HG03103 (cell line): Measurements from ENCODE around the gene TLE3.

Experiments used
- ATAC-seq: cut with Tn5 transposase; IDR thresholded peaks from one replicate; pipeline ENCODE4 v1.9.1; 2021; ENCODE audit warnings: low read depth; ENCODE audit not compliant: unreplicated experiment

TLE3 gene

DNA sequence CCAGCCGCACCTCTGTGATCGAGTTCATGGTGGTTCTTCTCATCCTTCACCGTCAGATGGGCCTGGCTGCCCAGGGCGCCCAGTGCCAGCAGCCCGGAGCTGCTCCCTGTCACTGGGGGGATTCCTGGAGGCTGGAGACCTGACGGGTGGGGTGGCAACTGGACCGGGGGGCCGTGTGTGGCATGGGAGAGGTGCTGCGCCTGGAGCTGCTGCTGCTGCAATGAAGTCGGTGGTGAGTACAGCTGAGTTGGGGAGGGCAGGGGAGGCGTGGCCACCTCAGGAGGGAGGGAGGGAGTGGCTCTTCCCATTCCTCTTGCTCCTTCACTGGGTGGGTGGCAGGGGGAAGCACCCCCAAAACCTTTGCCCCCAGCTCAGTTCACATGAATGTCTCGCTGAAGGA, 31.7 kb downstream of the TLE3 start:
- ATAC-seq: no peak

DNA sequence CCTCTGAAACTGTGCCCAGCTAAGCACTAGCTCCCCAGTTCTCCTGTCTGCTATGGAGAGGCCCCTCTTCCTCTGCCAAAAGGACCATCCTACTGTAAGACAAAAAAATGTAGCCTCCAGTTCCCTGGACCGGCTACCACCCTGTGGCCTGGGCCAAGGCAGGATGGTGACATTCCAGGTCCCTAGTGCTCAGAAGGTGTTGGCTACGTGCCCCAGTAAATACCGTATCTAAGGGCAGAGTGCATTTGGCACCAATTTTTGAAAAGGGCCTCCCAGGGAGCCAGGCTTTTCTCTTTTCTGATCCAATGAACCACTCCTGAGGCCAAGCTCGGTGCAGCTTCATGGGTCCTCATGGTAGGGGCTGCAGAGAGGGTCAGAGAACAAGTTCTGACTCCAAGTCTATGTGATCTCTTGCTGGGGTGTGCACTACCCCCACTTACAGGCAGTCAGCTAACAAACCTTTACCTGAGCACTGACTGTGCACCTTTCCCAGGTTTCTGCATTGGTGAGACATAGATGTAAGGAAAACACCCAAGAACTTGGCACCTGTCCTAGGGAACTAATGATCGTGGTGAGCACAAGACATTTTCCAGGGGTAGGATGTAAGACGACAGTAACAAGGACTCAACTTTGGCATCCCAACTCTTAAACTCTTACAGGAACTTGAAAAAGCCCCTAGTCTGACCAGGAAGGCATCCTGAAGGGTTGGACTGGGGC, 32.6 kb downstream of the TLE3 start:
- no peak for ATAC-seq

- ATAC-seq: no peak
Measured at GRCh38 chr15:70064441-70064840, 33.3 kb downstream of the TLE3 start.

- ATAC-seq: no peak
Measured at GRCh38 chr15:70063980-70064379, 33.7 kb downstream of the TLE3 start.

DNA sequence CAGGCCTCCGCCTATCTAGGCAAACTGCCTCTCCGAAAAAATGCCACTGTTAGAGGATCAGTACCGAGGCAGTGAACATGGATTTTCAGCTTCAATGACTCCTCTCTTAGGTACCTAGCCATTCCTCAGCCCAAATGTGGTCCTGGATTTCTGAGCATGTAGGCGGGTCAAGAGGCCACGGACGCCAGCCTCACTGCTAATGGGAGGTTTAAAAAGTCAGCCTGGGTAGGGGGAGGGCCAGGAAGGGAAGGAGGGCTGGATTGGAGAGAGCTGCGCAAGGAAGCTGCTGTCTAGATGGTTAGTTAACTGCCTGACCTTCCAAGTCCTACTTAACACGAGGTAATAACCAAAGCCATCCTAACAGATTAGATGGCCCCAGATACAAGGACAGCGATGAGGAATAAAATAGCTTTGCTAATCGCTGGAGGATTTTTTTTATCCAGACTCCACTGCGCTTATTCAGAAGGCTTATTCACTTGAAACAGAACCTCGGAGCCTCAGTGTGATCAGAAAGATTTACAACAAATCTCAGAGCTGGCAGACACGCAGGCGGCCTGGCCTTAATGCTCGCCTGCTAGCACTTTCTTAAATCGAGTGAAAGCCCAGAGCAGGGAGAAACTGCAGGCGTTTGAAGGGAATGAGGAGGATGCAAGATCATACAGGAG, 34.3 kb downstream of the TLE3 start:
- ATAC-seq: no peak

- no peak for ATAC-seq
Measured at GRCh38 chr15:70062321-70062956, 35.3 kb downstream of the TLE3 start.

DNA sequence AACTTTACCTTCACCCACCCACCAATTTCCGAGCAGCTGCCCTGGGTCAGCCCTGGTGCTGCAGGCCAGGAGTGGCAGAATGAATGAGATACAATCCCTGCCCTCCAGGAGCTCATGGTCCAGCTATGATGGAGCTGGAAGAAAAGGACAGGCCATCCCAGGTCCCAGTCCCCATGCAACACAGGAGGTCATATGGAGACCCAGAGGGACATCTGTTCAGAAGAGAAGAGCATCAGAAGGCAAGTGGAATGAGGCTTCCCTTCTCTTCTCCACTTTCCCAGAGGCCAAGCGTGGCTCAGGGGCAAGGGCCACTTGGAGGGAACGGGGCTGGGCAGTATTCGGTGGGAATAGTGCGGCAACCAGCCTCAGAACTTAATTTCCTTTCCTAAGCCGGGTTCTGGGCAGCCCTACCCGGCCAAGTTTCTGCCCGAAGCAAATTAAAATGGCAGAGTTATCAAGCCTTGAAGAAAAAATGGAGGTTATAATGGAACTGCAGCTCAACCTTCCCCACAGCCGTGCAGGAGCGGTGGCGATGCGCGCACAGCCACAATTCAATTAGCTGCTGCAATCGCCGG, 35.9 kb downstream of the TLE3 start:
- no peak for ATAC-seq

DNA sequence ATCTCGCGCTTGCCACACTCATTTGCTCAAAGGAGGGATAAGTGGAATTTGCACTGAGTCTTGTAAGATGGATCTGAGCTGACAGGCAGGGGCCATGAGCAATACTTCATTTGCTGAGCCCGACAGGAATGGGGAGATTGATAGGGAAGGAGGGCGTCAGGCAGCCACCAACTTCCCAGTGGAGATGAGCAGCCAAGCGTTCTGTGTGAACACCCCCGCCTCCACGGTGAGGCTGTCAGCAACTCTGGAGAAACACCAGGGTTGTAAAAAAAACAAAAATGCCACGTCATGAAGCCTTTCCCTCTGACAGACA, 36.8 kb downstream of the TLE3 start:
- ATAC-seq: no peak

- ATAC-seq: no peak
Measured at GRCh38 chr15:70060214-70060992, 37.3 kb downstream of the TLE3 start.

DNA sequence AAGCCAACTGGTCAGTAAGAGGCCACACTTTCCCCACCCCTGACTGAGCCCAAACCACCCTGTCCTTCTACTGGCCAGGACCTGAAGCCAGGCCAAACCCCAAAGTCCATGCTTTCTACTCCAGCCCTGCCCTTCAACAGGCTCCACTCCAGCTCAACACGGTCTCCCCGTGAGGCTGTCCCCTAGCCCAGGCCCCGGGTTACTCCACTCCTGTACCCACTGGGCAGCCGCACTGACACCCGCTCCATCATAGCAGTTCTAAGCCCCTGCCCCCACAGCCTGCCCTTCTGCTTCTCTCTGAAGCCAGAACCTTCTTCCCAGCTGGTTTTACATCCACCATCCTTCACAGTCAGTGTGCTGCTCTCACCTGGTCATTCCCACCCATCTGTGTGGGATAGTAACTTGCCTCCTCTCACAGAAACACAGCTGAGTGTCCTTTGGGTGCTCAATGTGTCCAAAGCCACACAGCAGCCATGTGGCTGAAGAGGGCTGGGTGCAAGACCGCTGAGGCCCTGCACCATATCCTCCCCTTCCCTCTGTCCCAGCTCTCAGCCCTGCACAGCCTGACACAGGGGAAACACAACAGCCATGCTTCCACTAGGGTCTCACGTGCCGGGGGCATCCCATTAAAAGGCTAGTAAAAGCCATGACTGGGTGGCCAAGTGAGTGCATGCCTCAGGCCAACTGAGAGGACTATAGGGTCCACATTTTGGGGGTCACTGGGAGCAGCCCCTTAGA, 38.1 kb downstream of the TLE3 start:
- ATAC-seq: no peak

DNA sequence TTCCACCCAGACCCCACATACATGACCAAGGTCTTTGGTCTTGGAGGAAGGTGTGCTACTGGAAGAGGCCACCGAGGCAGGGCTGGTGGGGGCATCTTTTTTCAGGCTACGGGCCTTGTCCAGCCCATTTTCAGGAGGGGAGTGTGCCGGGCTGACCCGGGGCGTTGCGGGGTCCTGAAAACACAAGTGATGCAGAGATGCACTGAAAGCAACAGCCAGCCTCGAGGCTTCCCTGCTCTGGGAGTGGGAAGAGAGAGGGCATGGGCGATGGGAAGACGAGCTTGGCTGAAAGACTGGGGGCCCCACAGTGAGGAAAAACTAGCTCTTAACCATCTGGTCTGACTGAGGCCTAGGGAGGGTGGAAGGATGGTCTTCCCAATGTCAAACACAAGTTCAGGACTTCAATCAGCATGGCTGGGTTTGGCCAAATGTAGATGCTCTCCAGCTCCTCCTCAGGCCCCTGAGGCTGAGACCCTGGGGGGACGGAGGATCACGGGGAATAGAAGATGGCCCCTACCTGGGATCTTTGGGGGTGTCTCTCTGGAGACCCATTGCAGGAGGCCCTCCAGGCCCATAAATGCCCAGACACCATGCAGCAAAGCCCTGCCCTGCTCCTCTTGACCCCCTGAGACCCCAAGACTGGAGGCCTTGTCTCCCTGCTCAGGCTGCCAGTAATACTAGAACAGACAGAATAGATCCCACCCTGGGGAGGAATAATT, 38.9 kb downstream of the TLE3 start:
- no peak for ATAC-seq

GRCh38 chr15:70057931-70058641, 39.6 kb downstream of the TLE3 start:
- no peak for ATAC-seq

GRCh38 chr15:70056091-70056680, 41.5 kb downstream of the TLE3 start:
- no peak for ATAC-seq

DNA sequence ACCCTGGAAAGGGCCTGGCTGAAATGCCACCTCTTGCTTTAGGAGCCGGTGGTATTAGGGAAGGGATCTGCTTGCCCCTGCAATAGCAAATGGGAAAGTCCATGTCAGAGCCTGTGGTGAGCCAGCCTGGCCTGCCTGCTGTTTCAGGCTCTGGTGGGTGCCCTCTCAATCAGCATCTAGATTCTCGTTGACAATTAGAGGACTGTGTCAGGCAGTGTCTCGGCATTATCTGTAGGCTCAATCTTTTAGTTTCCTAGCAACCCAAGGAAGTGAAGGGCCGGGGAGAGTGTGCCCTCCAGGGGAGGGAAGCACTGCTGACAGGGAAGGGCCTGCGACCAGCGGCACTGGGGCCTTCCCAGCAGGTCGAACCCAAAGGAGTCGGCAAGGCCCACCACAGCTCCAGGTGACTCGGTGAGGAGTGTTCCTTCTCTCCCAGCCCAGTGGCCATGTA, 42.1 kb downstream of the TLE3 start:
- ATAC-seq: no peak

DNA sequence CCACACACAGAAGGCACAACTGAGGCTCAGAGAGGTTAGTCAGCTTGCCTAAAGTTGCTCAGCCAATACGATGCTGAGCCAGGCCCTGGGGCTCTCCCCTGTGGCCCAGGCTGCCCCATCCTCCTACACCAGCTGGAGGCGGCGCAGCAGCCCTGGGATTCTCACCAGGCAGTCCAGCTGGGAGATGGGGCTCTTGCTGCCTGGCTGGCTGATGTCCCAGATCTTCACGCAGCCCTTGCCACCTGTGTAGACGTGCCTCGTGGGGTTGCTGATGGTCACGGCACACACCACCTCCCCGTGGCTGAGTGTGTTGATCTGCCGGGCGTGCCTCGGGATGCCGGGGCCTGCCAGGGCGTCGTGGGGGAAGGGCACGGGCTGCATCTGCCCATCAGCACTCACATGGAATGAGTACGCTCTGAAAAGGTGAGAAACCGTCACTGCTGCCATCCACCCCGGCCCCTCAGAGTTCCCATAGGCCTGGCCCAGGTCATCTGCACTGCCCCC, 42.8 kb downstream of the TLE3 start:
- no peak for ATAC-seq

DNA sequence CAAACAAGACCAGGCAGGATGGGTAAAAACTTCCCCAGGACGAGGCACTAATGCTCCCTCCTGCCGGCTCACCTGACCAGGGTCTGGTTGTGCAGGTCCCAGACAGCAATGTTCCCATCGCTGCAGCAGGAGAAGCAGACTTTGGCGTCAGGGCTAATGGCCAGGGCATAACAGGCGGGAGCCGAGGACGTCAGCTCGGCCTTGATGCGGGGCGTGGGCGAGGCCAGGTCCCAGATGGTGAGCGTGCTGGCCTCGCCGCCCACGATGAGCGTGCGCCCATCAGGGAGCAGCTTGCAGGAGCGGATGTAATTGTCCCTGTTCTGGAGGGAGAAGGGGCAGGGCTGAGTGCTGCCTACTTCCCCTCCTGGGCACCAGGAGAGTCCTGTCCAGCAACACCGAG, 43.4 kb downstream of the TLE3 start:
- no peak for ATAC-seq

DNA sequence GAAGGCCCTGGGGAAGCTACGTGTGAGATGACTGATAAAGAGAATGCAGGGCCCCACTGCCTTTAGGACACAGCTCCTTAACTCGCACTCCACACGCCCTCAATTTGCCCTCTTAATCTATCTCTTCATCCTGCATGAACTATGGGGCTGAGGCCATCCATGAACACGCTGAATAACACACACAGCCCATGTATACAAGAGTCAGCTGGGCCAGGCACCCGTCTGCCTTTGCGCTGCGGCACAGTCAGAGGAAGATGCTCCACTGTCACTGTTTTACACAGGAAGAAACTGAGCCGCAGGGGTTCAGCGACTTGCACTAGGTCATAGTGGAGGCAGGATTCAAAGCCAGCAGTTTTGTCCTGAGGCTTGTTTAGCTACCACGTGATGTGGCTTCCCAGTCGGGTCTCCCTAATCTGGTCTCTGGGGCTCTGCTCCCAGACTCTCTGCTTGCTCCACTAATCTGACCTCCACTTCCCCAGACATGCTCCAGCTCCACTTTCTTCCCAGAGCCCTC, 43.9 kb downstream of the TLE3 start:
- ATAC-seq: no peak

DNA sequence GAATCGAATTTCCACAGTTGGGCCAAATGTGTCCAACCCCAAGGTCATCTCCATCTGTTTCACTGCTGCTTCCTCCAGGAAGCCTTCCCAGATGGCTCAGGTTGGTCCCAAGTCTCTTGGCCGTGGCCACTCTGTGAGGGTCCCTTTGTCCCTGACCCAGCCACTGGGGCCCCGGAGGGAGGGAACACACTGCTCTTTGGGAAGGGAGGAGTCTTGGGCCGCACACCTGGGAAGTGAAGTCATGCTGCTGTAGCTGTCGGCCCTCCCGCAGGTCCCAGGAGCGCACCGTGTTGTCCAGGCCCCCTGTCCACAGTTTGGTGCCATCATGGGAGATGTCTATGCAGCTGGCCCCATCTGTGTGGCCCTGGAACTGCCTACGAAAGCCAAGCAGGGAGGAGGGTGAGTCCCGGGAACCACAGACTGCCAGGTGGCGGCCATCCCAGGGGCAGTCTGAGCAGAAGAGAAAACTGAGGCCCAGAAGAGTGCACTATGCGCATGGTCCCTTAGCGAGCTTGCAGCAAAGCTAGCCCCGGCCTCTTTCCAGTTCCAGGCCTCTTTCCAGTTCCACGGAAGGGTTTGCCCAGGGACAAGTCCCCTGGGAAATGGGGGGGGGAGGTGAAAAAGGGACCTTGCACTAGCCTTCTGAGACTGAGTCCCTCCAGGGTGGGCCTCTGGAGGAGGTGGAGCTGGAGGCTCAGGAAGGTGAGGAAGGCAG, 44.6 kb downstream of the TLE3 start:
- no peak for ATAC-seq
